Loucy (cell line): ENCODE results near the gene CDX1.

Experiments used
- H2AFZ ChIP-seq: fragments of 200-600 bp; sonication (generic); 2 replicates; pipeline ENCODE4 v1.6.0; 2016; ENCODE audit warnings: antibody characterized with exemption, mild to moderate bottlenecking, low read length, moderate library complexity
- H3F3A ChIP-seq: fragments of 200-600 bp; 2 replicates; pipeline ENCODE4 v1.6.0; 2016; ENCODE audit warnings: antibody characterized with exemption, low read depth, mild to moderate bottlenecking
- H3K27me3 ChIP-seq: fragments of 200-600 bp; sonication (generic); 2 replicates; pipeline ENCODE4 v1.6.1; 2014; ENCODE audit warnings: low read length, mild to moderate bottlenecking; ENCODE audit not compliant: insufficient read depth, poor library complexity, severe bottlenecking
- H3K36me3 ChIP-seq: fragments of 200-600 bp; sonication (generic); 2 replicates; pipeline ENCODE4 v1.6.1; 2016; ENCODE audit warnings: low read length; ENCODE audit not compliant: insufficient read depth
- H3K4me1 ChIP-seq: fragments of 200-600 bp; sonication (generic); 2 replicates; pipeline ENCODE4 v1.5.1; 2014; ENCODE audit warnings: low read length, mild to moderate bottlenecking; ENCODE audit not compliant: insufficient read depth, poor library complexity, severe bottlenecking
- H3K4me2 ChIP-seq: fragments of 200-600 bp; sonication (generic); 2 replicates; pipeline ENCODE4 v1.6.0; 2014; ENCODE audit warnings: antibody characterized with exemption, low read length, low read depth, mild to moderate bottlenecking; ENCODE audit not compliant: poor library complexity, severe bottlenecking
- H3K4me3 ChIP-seq: fragments of 200-600 bp; sonication (generic); 2 replicates; pipeline ENCODE4 v1.5.1; 2014; ENCODE audit warnings: low read length, mild to moderate bottlenecking, mixed read lengths; ENCODE audit not compliant: poor library complexity, severe bottlenecking
- H3K79me2 ChIP-seq: fragments of 200-600 bp; sonication (generic); 2 replicates; pipeline ENCODE4 v1.6.1; 2014; ENCODE audit warnings: low read length; ENCODE audit not compliant: insufficient read depth
- H3K9ac ChIP-seq: fragments of 200-600 bp; sonication (generic); 2 replicates; pipeline ENCODE4 v1.6.0; 2014; ENCODE audit warnings: mild to moderate bottlenecking, low read depth, low read length, moderate library complexity; ENCODE audit not compliant: poor library complexity, severe bottlenecking
- H3K9me2 ChIP-seq: fragments of 200-600 bp; sonication (generic); replicated peaks from 2 replicates; pipeline ENCODE4 v1.6.1; 2016; ENCODE audit warnings: low read depth, low read length, mixed read lengths
- H3K9me3 ChIP-seq: fragments of 200-600 bp; sonication (generic); 2 replicates; pipeline ENCODE4 v1.6.1; 2014; ENCODE audit warnings: mild to moderate bottlenecking, antibody characterized with exemption, low read length, low read depth; ENCODE audit not compliant: insufficient read depth
- H4K20me1 ChIP-seq: fragments of 200-600 bp; sonication (generic); 2 replicates; pipeline ENCODE4 v1.6.0; 2014; ENCODE audit warnings: antibody characterized with exemption, low read length, mild to moderate bottlenecking; ENCODE audit not compliant: insufficient read depth, poor library complexity, severe bottlenecking
- CTCF ChIP-seq: fragments of 200-600 bp; sonication (generic); conservative IDR thresholded peaks from 2 replicates; pipeline ENCODE4 v1.5.1; 2014; ENCODE audit warnings: mild to moderate bottlenecking, antibody characterized with exemption, low read length
- EZH2phosphoT487 ChIP-seq: fragments of 200-600 bp; IDR thresholded peaks from 2 replicates; pipeline ENCODE4 v1.6.1; 2018; ENCODE audit warnings: antibody characterized with exemption, mild to moderate bottlenecking, moderate library complexity, borderline replicate concordance

The CDX1 gene

DNA sequence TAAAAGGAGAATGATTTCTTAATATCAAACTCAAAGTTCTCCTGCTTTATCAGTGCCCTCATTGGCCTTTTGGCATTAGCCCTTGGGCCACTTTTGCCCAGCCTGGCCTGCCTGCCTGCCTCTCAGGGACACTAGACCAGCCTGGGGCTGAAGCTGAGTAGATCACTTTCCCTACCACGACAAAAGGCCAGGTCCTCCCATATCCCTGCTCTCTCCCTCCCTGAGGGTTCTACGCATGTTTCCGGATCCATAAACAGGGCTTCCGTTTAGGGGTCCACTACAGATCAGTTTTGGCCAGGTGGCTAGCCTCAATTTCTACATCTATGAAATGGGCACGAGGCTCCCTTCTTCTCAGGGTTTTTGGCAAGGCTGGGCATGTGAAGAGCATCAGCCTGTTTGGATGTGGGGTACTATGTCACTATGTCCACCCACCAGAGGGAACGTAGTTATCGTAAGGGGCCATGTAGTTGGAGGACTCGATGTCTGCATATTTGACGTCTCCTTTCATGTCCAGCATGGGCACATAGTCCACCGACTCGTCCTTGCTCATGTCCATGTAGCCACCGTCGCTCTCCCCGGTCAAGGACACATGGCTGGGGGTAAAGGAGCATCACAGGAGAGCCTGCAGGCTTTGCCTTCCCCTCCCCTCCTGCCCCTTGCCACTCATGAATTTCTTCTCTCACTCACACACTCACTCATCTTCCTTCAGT, 45.0 kb upstream of the CDX1 start:
- no peak for TF ChIP-seq EZH2phosphoT487
- TF ChIP-seq CTCF, result no peak

GRCh38 chr5:150122158-150122510, 44.4 kb upstream of the CDX1 start:
- no peaks in the 10 kb centered on the region for H3K9me3 ChIP-seq
- H2AFZ ChIP-seq, result no peak overlapping the region; the same call in 1 of the 2 replicates
- TF ChIP-seq EZH2phosphoT487 (no peak), CTCF (peak; percentile 60)
- no peak overlapping the region for H3K4me3 ChIP-seq
- H3K9ac ChIP-seq, result no peak overlapping the region
- no peaks in the 10 kb centered on the region for H3K4me1 ChIP-seq
- no peaks in the 10 kb centered on the region for H3K27me3 ChIP-seq
- no peaks in the 10 kb centered on the region for H3F3A ChIP-seq
- H3K79me2 ChIP-seq, result no peaks in the 10 kb centered on the region
- no peaks in the 10 kb centered on the region for H4K20me1 ChIP-seq
- H3K4me2 ChIP-seq, result no peak overlapping the region
- no peaks in the 10 kb centered on the region for H3K9me2 ChIP-seq
- H3K36me3 ChIP-seq, result no peaks in the 10 kb centered on the region

More for the DNA sequence above, 45.0 kb upstream of the CDX1 start:
- no peak overlapping the region for H3K4me2 ChIP-seq
- H3K9ac ChIP-seq, result no peak overlapping the region
- no peak overlapping the region for H3K4me3 ChIP-seq
- H3K79me2 ChIP-seq, result no peaks in the 10 kb centered on the region
- H3F3A ChIP-seq, result no peaks in the 10 kb centered on the region
- no peaks in the 10 kb centered on the region for H3K9me2 ChIP-seq
- no peaks in the 10 kb centered on the region for H3K27me3 ChIP-seq
- H3K9me3 ChIP-seq, result no peaks in the 10 kb centered on the region
- no peak overlapping the region; the same call in 1 of the 2 replicates for H2AFZ ChIP-seq
- no peaks in the 10 kb centered on the region for H3K4me1 ChIP-seq
- no peaks in the 10 kb centered on the region for H3K36me3 ChIP-seq
- no peaks in the 10 kb centered on the region for H4K20me1 ChIP-seq

GRCh38 chr5:150122536-150123481, 43.8 kb upstream of the CDX1 start:
- no peak for TF ChIP-seq CTCF
- no peak for TF ChIP-seq EZH2phosphoT487
- Histone ChIP-seq H3K4me3 (no peak overlapping the region), H3F3A (no peaks in the 10 kb centered on the region), H3K27me3 (no peaks in the 10 kb centered on the region), H3K4me1 (no peaks in the 10 kb centered on the region), H3K4me2 (no peak overlapping the region), H3K9me2 (no peaks in the 10 kb centered on the region), H3K9me3 (no peaks in the 10 kb centered on the region), H4K20me1 (no peaks in the 10 kb centered on the region), H3K79me2 (no peaks in the 10 kb centered on the region), H3K9ac (no peak overlapping the region), H2AFZ (no peak overlapping the region; the same call in 1 of the 2 replicates), H3K36me3 (no peaks in the 10 kb centered on the region)
